Amniotic epithelial cell (primary cell): ENCODE data around the gene ZNF483.
A peak's percentile ranks its signal among the peaks of the same experiment; 100 is the strongest.
"Not testable (repeated sequence)": the region's sequence is repeated elsewhere in the genome, so short reads cannot be mapped to it uniquely, and the experiment has no call there.

ENCODE experiments used
- DNase-seq: peaks from one replicate; pipeline ENCODE4 v3.0.0-alpha.2; 2010; ENCODE audit warnings: low read depth

ZNF483 gene

GRCh38 chr9:111610149-111610548, 85.2 kb downstream of the ZNF483 start:
- no peak for DNase-seq

DNA sequence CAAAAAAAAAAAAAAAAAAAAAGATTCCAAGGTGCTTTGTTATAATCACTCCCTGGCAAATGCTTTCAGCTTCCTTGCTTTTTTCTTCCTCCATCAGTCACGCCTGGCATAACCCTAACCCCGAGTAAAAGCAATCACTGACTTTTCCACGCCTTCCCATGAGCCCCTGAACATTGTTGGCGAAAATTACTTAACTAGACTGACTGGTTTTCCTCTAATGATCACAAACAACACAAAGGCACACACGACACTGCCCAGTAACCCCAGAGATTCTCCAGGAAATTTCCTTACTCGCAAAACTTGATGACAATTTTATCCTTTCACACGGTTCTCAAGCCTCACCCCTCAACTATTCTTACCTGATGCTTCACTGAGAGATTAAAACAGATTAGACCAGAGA, 85.9 kb downstream of the ZNF483 start:
- no peak for DNase-seq

DNA sequence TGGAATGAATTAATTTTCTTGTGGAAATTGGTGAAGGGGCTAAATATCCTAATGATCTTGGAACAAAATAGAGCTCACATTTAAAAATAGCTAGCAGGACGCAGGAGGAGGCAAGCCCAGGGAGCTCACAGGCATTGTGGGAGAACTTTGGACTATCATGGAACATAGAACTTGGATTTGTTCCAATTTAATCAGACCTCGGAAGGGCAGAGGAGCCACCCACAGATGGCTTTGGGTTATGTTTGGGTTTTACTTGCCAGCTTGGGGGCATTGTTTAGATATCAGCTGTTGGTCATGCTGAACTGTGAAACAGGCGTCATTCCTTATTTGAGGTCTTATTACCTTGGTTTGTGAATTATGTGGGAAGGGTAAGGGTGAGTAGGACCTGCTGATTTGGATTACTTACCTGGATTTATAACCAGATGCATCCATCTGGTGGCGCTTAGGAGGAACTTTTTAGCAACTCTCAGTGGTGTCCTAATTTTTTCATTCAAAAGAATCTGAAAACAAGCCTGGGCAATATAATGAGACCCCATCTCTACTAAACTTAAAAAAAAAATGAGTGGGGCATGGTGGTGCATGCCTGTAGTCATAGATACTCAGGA, 88.6 kb downstream of the ZNF483 start:
- DNase-seq: no peak

GRCh38 chr9:111615928-111616327, 90.9 kb downstream of the ZNF483 start:
- DNase-seq: no peak

- DNase-seq: not testable (repeated sequence)
Measured at GRCh38 chr9:111617349-111617748, 92.4 kb downstream of the ZNF483 start.

DNA sequence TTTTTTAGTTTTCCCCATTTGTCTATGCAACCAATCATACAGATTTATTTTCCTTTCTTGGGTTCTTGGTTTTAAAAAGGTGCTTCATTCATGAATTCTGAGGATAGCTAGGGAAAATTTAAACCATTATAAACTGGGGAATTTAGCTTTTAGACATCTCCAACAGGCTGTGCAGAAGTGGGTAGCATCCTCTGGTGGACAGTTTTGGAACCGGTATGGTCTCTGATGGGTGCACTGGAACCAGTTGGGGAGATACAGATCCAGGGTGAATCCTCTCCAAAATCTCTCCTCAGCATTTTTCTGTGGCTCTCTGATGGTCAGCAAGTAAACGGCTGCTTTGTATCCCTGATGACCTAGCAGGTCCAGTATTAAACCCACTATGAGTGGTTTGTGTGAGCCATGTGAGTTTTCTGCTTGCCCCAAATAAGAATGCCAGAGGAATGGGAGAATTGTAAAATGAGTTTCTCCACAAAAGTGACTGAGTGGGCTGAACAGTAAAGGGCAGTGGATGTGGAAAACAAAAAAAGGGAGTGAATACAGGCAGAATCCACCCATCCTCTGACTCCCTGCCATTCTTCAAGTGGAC, 97.0 kb downstream of the ZNF483 start:
- peak; percentile 57 for DNase-seq

DNA sequence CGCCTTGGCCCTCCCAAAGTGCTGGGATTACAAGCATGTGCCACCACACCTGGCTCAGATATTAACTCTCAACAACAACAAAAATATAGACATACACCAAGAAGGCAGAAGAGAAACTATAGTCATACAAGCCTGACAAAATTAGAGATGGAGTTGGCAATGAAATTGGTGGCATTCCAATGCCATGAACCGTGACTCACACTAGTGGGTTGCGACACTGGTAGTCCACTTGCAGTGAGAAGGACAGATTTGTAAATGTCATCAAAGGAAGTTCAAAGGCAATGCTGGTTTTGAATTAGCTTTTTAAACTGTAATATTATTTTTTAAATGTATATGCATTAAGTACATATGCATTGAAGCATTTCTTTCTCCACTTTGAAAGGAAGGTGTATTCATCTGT, 97.6 kb downstream of the ZNF483 start:
- DNase-seq: peak; percentile 79
